GM12891 (cell line): ENCODE results near the gene NKD1.

Experiments used
- PAX5 ChIP-seq: IDR thresholded peaks from 2 replicates; pipeline ENCODE4 v1.6.1; 2011; ENCODE audit warnings: low read length, moderate library complexity, mild to moderate bottlenecking; ENCODE audit not compliant: insufficient read depth, severe bottlenecking
- POLR2A ChIP-seq: IDR thresholded peaks from 2 replicates; pipeline ENCODE4 v1.6.1; 2011; ENCODE audit warnings: low read depth, low read length, control low read depth
- POLR2AphosphoS5 ChIP-seq: IDR thresholded peaks from 2 replicates; pipeline ENCODE4 v1.6.1; 2011; ENCODE audit warnings: low read depth, low read length, control low read depth
- SPI1 ChIP-seq: IDR thresholded peaks from 2 replicates; pipeline ENCODE4 v1.6.1; 2011; ENCODE audit warnings: low read depth, low read length, control low read depth
- TAF1 ChIP-seq: IDR thresholded peaks from 2 replicates; pipeline ENCODE4 v1.6.1; 2011; ENCODE audit warnings: low read depth, low read length, control low read depth

GRCh38 chr16:50653633-50654519 is 105.7 kb downstream of the NKD1 start:
- no peak for TF ChIP-seq POLR2A
- no peak for TF ChIP-seq TAF1
- no peak for TF ChIP-seq PAX5
- no peak for TF ChIP-seq POLR2AphosphoS5
- no peak for TF ChIP-seq SPI1
